ENCODE results near the gene ABCC5.
A peak's percentile ranks its signal among the peaks of the same experiment; 100 is the strongest.

The ABCC5 gene

DNA sequence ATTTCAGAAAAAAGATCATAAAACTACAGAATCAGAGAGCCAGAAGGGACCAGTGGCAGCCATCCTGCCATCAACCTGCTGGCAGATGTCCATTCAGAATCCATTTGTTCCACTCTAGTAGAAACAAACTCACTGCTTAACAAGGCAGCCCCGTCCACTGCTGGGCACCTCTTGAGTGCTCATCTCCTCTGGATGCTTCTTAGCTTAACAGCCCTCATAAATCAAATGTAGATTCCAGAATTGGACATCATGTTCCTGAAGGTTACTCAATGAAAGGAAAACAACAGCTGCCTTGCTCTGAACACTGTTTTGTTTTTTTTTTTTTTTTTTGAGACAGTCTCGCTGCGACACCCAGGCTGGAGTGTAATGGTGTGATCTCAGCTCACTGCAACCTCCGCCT, 37.3 kb downstream of the ABCC5 start:
- FAIRE-seq (no peak), DNase-seq (ENCODE audit: low spot score) (no peak)

DNA sequence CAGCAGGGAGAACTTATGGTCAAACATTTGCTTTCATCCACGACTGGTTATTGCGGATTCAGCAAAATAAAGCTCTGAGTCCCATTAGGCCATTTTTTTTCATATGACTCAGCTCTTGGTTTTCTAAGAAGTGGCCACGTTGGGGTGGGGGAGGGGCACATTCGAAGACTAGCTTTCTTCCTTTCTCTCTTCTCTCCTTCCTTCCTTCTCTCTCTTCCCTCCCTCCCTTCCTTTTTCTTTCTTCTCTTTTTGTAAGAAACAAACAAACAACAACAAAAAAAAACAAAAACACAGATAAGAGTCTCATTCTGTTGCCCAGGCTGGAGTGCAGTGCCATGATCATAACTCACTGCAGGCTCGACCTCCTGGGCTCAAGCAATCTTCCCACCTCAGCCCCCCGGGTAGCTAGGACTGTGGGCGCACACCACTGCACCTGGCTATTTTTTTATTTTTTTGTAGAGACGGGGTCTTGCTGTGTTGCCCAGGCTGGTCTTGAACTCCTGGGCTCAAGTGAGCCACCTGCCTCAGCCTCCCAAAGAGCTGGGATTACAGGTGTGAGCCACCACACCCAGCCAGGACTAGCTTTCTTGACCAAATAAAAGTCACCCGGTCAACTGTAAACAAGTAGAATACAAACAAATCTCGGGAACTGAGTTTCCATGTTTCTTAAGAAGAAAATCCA, 41.6 kb downstream of the ABCC5 start:
- no peak for FAIRE-seq
- peak; percentile 35 for DNase-seq (ENCODE audit: low spot score)

DNA sequence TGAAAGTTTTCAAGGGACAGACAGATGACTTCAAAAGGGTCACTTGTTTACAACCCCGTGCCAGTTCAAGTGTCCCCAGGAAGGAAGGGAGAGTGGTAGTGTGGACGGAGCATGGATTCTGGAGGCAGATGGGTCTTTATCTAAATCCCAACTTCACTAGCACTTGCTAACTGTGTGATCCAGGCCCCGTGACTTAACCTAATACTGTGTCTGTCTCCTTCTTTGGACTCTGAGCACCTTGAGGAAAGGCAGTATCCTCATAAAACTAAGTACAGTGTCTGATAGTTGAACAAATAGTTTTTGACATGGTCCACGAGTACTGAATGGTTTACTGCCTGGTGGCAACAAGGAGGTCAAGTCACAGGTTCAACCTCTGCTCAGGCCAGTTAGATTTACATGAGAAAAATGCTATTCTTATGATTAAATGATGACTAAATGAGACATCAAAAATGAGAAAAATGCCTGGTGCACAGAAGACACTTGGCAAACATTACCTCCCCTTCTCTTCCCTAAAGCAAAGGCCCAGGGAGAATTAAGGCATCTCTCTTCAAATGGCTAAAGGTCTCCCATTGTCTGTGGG, 48.9 kb downstream of the ABCC5 start:
- FAIRE-seq (no peak), DNase-seq (ENCODE audit: low spot score) (no peak)

DNA sequence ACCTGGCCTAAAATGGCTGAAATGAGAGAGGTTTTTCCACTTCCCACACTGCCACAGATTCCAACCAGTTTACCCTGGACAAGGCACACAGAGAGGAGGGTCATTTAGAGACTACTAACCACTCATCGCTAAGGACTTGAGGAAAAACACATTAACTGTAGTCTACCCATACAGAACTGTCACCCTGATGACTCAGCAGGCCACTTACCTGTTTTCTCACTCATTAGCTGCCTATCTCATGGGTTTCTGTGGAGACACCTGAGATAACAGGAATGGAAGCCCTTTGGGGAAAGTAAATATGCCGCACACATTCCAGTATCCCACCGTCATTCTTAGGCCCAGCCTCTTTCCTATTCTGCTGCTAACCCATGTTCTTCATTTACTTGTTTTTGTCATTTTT, 50.0 kb downstream of the ABCC5 start:
- FAIRE-seq (no peak), DNase-seq (ENCODE audit: low spot score) (no peak)

DNA sequence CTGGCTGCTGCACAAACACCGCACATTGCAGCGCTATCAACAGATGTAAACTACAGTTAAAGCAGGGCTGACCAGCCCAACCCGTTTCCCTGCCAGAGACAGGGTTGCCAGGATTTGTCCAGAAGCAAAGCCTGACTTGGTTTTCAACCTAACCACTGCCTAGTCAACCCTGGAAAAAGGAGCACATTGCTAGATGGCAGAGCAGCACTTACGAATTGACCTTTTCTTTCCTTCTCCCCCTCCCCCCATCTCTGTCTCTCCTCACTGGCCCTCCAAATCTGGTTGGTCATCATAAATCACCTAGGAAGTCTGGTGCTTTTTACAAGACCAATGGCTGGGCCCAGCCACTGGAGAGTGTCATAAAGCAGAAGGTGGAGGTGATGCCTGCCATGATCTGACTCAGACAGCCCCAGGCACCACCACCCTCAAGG, 51.3 kb downstream of the ABCC5 start:
- FAIRE-seq = no peak
- no peak for DNase-seq (ENCODE audit: low spot score)

DNA sequence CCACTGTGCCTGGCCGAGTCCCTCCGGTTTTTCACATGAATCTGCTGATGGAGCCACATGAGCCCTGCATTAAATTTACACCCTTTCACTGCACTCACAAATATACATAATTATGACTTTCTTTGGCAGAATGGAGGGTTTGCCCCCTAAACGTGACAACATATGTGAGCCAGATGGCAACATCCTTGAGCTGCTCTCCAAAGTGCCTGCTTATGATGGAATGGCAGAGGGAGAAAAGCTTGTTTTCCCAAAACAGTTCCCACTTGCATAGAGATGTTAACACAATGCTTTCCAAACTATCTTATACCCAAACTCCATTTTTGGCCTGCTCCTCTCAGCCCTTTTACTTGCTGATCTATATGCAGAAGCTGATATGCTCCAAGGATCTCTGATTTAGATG, 54.9 kb downstream of the ABCC5 start:
- FAIRE-seq = no peak

DNA sequence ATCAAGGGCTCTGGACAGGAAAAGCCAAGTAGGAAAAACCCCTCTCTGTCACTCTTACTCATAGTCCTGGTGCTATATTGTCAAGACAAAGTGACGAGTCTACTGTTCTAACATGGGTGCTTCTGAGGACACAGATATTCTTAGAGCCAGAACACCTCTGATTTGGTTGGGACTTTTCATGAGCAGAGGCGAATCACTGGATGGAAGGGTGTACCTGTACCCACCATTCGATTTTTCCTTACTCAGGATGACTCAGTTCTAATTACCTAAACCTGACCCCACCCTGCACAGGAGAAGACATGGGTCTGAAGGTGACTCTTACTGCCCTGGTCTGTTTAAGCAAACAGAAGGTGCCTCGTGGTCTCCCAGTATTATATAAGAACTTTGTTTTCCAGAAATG, 58.5 kb downstream of the ABCC5 start:
- no peak for DNase-seq (ENCODE audit: low spot score)

More for the DNA sequence above, 54.9 kb downstream of the ABCC5 start:
- no peak for DNase-seq (ENCODE audit: low spot score)

DNA sequence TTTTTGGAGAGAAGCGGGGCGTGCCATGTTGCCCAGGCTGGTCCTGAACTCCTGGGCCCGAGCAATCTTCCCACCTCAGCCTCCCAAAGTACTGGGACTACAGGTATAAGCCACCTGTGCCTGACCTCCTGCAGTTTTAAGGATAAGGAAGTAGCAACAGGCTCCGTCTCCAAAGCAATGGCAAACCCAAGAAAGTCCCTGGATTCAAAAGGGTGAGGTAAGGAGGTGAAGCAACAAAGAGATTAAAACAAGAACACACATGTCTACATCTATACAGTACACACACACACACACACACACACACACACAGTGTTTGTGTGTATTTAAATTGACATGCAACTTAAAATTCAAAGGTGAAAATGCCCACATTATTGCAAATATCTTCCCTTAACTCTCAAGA, 58.9 kb downstream of the ABCC5 start:
- no peak for DNase-seq (ENCODE audit: low spot score)
- no peak for FAIRE-seq

More for the DNA sequence above, 58.5 kb downstream of the ABCC5 start:
- FAIRE-seq = no peak

DNA sequence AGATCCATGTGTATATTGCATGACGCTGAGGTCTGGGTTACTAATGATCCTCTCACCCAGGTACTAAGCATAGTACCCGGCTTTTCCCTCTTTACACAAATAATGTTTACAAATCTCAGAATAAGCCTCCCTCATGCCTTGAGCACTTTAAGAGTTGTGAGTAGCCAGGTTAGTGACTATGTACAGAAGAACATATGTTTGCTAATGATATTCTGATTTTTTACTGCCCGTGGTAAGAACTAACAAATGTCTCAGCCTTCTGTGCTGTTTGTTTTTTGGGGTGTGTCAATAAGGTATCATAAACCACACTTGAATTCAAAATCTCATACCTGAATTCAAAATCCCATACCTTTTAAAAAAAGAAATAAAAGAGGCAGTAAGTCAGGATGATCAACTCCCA, 59.5 kb downstream of the ABCC5 start:
- DNase-seq (ENCODE audit: low spot score) (no peak), FAIRE-seq (no peak)

DNA sequence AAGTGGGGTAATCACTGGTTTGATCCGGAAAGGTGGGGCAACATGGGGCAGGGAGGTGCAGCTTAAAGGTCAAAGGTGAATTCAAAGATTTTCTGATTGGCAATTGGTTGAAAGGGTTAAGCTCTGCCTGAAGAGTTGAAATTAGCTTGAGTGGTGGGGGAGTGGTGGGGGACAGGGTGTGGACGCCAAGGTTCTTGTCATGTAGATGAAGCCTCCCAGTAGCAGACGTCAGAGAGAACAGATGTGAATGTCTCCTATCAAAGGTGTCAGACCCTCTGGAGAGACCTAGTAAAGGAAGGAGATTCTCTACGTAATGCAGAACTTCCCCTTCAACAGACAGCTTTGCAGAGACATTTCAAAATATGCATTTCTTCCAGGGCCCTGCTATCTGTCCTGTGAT, 62.8 kb downstream of the ABCC5 start:
- no peak for DNase-seq (ENCODE audit: low spot score)
- FAIRE-seq = no peak

DNA sequence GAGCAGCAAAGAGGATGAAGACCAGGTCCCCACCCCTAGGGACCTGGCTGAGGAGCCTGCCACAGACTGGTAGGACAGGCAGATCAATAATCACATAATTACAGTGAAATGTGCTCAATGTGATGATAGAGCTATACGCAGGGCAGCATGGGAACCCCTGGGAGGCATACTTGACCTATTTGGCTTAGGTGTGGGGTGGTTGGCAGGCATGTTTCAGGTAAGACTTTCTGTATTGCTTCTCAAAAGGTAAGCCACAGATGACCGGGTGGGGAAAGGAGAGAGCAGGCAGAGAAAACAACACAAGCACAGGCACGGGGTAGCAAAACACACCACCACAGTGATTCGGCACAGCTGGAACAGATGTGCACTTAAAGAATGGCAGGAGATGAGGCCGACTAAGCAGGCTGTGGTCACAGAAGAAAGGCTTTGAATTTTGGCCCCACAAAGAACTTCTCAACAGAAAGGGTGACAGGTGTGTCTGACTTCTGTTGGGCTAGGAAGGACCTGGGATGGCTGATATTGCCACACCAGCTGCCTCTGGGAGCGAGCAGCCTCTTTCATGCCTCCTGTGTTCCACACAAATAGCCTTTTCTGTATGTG, 64.1 kb downstream of the ABCC5 start:
- no peak for FAIRE-seq

DNA sequence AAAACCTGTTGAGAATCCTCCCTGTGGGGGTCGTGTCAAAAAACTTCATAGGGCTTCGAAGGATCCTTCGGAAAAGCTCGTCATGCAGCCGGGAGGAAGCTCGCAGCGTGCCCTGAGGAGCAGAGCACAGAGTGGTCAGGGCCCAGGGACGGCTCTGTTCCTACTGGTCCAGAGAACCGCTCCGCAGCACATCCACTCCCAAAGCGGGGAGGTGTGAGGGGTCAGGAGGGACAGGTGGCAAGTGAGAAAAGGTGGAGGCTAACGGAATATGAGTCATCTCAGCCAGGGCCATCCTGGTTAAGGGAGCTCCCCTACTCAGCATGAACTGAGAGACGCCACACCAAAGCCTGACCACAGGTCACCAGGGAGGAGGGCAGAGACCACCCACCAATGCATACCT, 66.2 kb downstream of the ABCC5 start:
- no peak for FAIRE-seq
- DNase-seq (ENCODE audit: low spot score) = no peak

More for the DNA sequence above, 64.1 kb downstream of the ABCC5 start:
- no peak for DNase-seq (ENCODE audit: low spot score)

DNA sequence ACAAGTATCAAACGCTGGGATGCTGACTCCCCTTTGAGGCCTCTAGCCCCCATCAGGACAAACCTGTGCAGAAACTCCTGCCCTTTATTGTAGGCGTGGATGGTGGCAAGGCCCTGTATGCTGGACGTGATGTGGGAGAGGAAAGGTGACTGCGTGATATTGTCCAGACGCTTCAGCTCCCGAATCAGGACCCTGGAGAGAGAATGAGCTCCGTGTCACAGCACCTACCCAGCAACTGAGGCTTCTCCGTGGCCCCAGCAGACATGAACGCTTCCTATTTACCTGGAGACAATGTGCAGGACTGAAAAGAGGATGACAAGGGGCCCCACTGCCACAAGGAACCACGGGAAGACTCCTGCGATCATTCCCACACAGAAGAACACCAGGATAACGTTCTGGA, 68.0 kb downstream of the ABCC5 start:
- no peak for DNase-seq (ENCODE audit: low spot score)
- FAIRE-seq = no peak

DNA sequence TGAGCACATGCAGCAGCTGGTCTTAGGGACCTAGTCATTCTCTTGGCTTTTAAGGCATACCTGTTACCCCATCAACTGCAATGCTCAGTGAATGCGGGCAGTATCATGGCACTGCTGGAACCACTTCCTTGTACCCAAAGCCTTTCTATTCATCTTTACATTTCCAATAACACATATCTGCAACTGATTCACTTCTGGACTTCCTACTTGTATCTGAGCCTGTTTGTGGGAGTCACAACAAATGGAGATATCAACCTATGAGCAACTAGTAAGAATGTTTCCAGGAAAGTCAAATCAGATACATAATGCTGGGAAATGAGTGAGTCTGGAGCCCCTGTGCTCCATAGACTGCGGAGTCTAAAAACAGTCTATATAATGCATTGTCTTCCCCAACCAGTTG, 71.6 kb downstream of the ABCC5 start:
- DNase-seq (ENCODE audit: low spot score) (no peak), FAIRE-seq (no peak)

DNA sequence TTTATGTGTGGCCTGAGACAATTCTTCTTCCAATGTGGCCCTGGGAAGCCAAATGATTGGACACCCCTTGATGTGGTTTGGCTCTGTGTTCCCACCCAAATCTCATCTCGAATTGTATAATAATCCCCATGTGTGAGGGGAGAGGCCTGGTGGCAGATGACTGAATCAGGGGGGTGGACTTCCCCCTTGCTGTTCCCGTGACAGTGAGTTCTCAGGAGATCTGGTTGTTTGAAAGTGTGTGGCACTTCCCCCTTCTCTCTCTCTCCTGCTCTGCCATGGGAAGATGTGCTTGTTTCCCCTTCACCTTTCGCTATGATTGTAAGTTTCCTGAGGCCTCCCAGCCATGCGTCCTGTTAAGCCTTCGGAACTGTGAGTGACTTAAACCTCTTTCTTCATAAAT, 72.9 kb downstream of the ABCC5 start:
- DNase-seq (ENCODE audit: low spot score) = no peak
- FAIRE-seq = no peak

DNA sequence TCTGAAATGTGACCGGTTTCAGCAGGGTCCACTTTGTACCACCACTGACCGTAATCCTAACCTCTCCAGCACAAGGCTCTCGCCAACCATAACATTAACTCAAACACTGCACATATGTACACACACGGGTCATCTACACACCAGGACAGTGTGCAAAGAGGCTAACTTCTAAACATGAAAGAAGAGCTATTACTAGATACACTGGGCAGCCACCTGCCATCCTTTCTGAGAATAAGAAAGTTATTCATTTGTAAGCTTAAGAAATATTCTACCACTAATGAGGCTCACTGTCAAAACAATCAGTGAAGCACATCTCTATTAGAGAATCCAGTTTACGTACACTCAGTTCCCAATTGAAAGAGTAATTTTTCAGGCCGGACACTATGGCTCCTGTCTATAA, 73.9 kb downstream of the ABCC5 start:
- FAIRE-seq (no peak), DNase-seq (ENCODE audit: low spot score) (no peak)

DNA sequence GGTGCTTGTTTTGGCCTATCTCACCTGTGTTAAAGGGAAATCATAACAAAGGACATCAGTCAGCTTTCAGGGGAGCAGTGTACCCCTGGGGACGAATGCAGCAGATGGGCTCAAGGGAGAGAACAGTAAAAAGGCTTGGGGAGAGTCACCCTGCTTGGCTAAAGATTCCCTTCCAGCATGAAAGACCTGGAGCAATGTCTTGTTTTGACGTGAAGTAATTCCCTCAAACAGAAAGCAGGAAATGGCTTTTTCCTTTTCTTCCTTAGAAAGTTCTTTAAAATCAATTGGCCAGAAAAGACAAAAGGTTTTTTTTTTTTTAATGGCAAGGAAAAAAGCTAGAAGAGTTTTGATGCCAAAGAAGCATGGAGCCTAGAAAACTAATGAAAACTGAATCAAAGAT, 76.5 kb downstream of the ABCC5 start:
- DNase-seq (ENCODE audit: low spot score) (no peak), FAIRE-seq (no peak)

DNA sequence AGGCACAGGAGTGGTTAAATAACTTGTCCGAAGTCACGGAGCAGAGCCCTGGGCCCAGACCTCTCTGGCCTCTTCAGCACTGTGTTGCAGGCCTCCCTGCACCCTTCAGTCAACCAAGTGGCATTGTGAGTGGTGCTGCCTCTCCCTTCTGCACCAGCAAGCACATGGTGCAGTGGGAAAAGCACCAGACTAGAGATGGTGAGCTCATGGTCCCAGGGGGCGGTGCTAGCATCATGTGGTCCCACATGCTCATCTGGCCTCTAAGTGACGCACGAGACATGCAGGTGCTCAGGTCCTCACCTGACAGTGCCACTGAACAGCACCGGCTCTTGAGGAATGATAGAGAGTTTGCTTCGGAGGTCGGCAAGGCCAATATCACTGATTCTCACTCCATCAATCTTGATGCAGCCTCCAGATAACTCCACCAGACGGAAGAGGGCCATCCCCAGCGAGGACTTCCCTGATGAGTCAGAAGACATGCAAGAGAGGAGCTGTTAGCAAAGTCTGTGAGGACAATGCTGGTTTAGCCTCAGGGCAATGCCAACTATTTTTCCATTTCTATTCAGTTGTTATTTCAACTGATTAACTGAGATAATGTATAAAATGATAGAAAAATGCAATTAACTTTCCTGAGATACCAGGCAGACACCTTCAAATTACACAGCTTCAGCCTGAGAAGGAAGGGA, 79.9 kb downstream of the ABCC5 start:
- DNase-seq (ENCODE audit: low spot score) (no peak), FAIRE-seq (no peak)

DNA sequence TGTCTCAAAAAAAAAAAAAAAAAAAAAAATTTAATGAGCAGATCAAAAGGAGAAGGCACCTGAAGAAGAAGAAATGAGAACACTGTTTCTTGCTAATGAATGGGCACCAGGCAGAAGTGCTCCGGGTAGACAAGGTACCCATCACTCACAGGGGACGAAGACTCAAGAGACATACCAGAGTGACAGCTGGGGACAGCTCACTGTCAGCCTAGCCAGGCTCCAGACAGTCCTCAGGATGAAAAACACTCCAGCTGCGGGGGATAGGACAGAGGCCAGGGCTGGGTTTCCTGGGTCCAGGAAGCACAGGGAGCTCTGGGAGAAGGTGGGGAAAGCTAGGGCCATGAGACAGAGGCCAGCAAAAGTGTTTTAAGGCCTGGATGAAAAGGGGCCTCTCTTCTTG, 84.5 kb downstream of the ABCC5 start:
- no peak for FAIRE-seq
- no peak for DNase-seq (ENCODE audit: low spot score)

DNA sequence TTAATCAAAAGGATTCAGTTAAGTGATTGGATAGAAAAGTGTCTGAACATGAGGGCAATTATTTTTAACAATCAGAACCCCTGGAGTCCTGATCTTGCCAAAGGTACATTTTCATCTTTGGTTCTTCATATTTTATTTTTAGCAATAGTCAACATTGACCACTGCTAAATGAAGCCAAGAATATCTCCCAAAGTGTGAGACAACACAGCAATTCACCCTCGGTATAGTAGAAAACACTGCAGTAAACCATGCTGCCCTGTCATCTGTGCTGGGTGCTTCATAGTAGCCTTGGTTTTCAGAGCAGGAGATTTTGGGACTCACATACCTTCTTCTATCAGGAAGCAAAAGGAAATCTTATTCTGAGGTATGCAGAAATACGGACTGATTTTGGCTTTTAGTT, 85.8 kb downstream of the ABCC5 start:
- no peak for FAIRE-seq
- DNase-seq (ENCODE audit: low spot score) = no peak

DNA sequence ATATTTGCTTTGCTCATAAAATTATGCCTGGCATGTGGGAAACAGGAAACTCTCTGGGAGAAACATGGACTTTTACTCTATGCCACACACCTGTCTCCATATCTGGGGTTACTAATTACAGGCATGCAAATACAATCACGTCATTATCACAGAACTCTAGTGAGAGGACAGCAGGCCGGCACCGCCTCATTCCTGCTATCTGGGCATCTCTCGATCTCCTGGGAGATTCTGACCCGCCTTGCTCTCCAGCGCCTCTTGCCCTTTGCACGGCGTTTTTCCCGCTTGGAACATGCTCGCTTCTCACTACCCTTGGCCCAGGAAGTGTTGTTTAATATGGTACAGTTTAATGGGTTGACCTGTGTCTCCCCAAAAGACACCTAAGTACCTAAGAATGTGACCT, 87.6 kb downstream of the ABCC5 start:
- DNase-seq (ENCODE audit: low spot score) (no peak), FAIRE-seq (no peak)

DNA sequence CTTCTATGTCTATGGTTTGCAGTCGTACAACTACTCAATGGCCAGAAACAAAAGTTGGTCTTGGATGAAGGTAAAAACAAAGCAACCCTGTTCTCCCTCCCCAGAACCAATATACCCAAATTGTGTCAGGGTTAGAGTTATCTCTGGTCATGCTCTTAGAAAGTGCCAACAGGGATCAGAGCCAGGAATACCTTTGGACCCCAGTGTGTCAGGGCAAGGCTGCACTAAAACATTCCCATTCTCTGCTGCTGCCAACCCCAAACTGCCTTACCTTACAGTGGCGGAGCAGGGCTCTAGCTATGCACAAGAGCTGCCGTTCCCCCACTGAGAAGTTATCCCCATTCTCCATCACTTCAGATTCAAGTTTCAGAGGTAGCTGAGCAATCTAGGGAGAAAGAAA, 90.6 kb downstream of the ABCC5 start:
- DNase-seq (ENCODE audit: low spot score) = no peak
- FAIRE-seq = no peak

DNA sequence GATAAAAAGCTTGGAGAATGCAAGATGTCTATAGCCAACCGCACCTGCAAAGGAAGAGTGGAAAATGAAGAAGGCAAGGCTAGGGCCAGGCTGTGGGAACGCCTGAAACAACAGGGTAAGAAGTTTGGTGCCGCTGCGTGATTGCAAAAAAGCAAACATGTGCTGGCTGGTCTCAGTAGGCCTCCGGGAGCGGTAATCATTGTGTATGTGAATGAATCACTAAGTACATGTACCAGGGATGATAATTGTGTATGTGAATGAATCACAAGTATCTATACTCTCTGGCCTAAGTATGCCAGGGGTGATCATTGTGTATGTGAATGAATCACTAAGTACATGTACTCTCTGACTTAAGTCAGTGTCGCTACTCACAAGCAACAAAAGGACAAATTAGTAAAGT, 92.7 kb downstream of the ABCC5 start:
- FAIRE-seq (no peak), DNase-seq (ENCODE audit: low spot score) (no peak)
